NCI-H146 treated with DMSO at 0.1 percent for 48 hours (cell line): ENCODE data around the gene PIP4K2C.
"Not testable (repeated sequence)": the region's sequence is repeated elsewhere in the genome, so short reads cannot be mapped to it uniquely, and the experiment has no call there.

Source experiments
- DNase-seq: peaks from one replicate; lab custom pipeline; 2025; ENCODE audit not compliant: unreplicated experiment; lab: John Stamatoyannopoulos, UW

Gene PIP4K2C

GRCh38 chr12:57609101-57609780, 18.2 kb downstream of the PIP4K2C start:
- DNase-seq = no peak

- no peak for DNase-seq
Measured at GRCh38 chr12:57609781-57610553, 19.0 kb downstream of the PIP4K2C start.

GRCh38 chr12:57610554-57611107, 19.6 kb downstream of the PIP4K2C start:
- no peak for DNase-seq

GRCh38 chr12:57611108-57611826, 20.3 kb downstream of the PIP4K2C start, which contains the start of gene ARHGEF25:
Gene ARHGEF25 (plus strand): TSS chr12:57611435. CDS start chr12:57611895, 460 bp downstream.
- peak; percentile 60 for DNase-seq

- no peak for DNase-seq
Measured at GRCh38 chr12:57611827-57612710, 21.1 kb downstream of the PIP4K2C start.

- DNase-seq = no peak
Measured at GRCh38 chr12:57612711-57613426, 21.9 kb downstream of the PIP4K2C start.

GRCh38 chr12:57613427-57614109, 22.6 kb downstream of the PIP4K2C start:
- no peak for DNase-seq

- no peak for DNase-seq
Measured at GRCh38 chr12:57614178-57614947, 23.4 kb downstream of the PIP4K2C start.

GRCh38 chr12:57614948-57615500, 24.0 kb downstream of the PIP4K2C start:
- DNase-seq = no peak

GRCh38 chr12:57615637-57616036, 24.6 kb downstream of the PIP4K2C start:
- DNase-seq = no peak

GRCh38 chr12:57616383-57617101, 25.6 kb downstream of the PIP4K2C start:
- no peak for DNase-seq

- no peak for DNase-seq
Measured at GRCh38 chr12:57617942-57618341, 26.9 kb downstream of the PIP4K2C start.

- not testable (repeated sequence) for DNase-seq
Measured at GRCh38 chr12:57618431-57618830, 27.4 kb downstream of the PIP4K2C start.

GRCh38 chr12:57618966-57619433, 28.0 kb downstream of the PIP4K2C start:
- no peak for DNase-seq

GRCh38 chr12:57619434-57620244, 28.6 kb downstream of the PIP4K2C start:
- no peak for DNase-seq

- DNase-seq = no peak
Measured at GRCh38 chr12:57620245-57620935, 29.4 kb downstream of the PIP4K2C start.
